Activated effector memory CD4-positive, alpha-beta T cell treated with anti-CD3 and anti-CD28 coated beads, Interleukin-2, amount 50 U/mL, for 16 hours (primary cell): ENCODE data around the gene SHF.
A peak's percentile ranks its signal among the peaks of the same experiment; 100 is the strongest.
"Not testable (repeated sequence)": the region's sequence is repeated elsewhere in the genome, so short reads cannot be mapped to it uniquely, and the experiment has no call there.

ENCODE experiments used
- DNase-seq: peaks from one replicate; pipeline ENCODE4 v3.0.0-alpha.2; 2020

SHF gene, protein sequence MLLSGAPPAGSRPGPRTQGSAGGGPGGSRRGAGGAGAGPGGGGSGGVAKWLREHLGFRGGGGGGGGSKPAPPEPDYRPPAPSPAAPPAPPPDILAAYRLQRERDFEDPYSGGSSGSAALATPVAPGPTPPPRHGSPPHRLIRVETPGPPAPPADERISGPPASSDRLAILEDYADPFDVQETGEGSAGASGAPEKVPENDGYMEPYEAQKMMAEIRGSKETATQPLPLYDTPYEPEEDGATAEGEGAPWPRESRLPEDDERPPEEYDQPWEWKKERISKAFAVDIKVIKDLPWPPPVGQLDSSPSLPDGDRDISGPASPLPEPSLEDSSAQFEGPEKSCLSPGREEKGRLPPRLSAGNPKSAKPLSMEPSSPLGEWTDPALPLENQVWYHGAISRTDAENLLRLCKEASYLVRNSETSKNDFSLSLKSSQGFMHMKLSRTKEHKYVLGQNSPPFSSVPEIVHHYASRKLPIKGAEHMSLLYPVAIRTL

GRCh38 chr15:45187894-45188830 lies at the start of gene SHF:
Gene SHF, minus strand, starts transcription at chr15:45187966. Its CDS starts 15 bp downstream, at chr15:45187951.
- DNase-seq, result peak; percentile 92

DNA sequence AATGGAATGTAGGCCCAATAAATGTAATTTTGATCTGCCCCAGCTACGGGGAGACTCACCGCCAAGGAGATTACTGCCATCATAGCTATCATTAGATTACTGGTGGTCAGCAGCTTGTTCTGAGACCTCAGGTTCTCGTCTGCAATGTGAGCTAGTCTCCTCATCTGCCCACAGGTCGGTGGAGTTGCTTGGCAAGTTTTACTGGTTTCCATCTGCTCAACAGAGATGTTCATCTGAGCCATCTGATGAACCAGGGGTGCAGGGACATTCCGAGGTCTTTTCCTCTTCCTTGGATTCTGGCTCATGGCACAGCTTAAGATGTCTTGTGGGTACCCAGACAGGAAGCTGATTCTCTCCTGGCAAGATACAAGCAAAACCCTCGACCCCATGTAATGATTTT lies 49.0 kb upstream of the SHF start:
- not testable (repeated sequence) for DNase-seq

- DNase-seq, result no peak
Observed at GRCh38 chr15:45234562-45235235, 46.9 kb upstream of the SHF start.

- DNase-seq, result no peak
Observed at GRCh38 chr15:45231864-45232562, 44.2 kb upstream of the SHF start.

DNA sequence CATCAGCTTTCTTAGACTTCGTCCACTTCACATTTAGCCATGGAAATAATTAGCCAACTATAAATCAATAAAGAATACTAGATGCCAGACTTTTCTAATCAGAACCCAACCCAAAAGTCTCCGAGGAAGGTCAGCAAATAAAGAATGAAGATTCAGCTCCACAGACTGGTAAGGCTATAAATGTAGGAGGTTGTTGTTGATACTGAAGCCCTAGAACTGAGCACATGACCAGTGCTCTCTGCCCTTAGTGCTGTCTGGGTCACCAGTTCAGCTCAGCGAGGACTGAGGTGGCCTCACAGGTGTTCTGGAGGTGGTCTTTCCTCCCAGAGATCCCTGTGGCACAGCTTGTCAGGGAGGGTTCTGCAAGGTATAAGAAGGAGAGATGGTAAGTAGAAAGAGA lies 43.4 kb upstream of the SHF start:
- DNase-seq, result no peak

DNA sequence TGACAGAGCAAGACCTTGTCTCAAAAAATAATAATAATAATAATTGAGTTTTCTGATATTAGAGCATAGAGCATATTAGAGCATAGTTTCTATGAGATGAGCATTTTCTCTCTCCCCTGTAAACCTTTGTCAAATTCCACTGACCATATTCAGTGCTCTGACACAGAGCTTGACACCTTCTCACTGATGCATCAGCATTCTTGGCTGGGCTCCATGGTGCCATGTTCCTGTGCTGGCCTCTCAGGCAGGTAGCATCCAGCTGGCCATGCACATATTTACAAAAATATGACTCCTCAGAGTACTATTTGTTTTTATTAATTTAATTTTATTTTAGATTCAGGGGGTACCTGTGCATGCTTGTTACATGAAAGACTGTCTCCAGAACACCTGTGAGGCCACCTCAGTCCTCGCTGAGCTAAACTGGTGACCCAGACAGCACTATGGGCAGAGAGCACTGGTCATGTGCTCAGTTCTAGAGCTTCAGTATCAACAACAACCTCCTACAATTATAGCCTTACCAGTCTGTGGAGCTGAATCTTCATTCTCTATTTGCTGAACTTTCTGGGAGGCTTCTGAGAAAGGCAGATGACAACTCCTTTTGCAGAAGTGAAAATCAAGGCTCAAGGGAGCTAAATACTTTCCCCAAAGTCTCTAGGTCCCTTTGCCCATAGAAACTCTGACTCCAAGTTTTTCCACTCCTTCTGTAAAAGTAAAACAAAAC lies 42.6 kb upstream of the SHF start:
- DNase-seq, result no peak

DNA sequence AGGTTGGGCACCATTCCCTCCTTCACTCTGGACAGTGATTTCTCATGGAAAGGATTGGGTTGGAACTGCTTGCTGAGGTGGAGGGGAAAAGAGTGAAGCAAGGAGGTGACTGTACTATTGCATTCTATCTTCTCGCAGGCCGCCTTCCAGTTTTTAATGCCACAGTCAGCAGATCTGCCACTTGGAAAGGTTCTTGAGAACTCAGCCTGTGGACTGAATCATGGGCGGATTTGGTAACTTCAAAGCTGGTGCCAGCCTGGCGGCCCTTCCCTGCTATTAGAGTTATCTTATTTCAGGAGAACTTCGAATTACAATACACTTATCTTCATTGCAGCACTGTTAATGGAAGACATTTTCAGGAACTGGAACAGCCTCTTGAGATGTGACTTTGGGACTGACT lies 41.2 kb upstream of the SHF start:
- no peak for DNase-seq

DNA sequence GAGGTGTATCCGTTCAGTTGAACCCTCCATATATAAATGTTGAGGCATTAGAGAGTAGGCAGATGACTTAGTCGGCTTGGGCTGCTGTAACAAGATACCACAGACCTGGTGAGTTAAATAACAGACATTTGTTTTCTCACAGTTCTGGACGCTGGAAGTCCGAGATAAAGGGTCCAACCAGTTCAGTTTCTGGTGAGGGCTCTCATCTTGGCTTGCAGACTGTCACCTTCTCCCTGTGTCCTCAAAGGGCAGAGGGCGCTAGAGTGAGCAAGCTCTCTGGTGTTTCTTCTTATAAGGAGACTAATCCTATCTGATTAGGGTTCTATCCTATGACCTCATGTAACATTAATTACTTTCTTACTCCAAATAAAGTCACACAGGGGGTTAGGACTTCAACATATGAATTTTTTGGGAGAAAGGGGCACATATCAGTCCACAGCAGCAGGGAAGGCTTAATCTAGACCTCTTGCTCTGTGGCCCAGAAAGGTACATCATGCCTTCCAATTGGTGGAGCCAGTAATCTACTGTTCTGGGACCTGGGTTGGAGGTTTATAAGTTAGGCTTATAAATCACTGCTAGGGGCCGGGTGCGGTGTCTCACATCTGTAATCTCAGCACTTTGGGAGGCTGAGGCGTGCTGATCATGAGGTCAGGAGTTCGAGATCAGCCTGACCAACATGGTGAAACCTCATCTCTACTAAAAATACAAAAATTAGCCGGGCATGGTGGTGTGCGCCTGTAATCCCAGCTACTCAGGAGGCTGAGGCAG lies 37.9 kb upstream of the SHF start:
- no peak for DNase-seq

GRCh38 chr15:45224621-45225217 lies 37.0 kb upstream of the SHF start:
- DNase-seq, result no peak

DNA sequence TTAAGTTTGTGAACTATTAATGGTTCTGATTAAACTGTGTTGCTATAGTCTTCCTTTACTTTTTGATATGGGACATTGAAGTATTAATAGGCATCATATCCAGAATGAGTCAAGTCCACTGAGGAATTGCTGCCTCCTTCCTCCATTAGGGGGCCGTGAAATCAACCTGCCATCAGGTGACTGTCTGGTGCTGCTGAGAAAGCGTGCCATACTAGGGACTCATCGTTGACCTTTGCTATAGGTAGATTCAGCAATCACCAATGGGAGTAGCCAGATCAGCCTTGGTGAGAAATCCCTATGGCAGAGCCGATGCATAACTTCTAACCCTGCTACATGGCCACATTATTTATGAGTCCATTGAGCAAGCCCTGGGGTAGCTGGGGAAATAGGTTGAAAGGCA lies 34.2 kb upstream of the SHF start:
- no peak for DNase-seq

DNA sequence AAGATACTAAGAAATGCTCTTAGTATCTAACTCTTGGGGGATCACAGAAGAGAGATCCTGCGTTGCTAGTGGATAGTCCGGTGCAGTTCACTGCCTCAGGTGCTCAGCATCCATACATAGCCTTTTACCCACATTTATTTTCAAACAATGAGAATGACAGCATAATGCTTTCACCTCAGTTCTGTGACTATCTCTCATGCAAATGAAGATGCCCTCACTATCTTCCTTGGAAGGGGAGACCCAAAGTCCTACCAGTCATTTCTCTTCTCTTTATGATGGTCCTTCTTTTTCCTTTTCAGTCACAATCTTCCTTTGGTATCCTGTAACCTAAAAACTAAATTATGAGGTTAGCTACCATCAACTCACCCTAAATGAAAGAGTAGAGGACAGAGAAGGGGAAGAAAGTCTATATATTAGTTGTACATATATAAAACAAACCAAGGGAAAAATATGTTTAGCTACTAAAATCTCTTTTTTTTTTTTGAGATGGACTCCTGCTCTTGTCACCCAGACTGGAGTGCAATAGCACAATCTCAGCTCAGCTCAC lies 33.4 kb upstream of the SHF start:
- no peak for DNase-seq

DNA sequence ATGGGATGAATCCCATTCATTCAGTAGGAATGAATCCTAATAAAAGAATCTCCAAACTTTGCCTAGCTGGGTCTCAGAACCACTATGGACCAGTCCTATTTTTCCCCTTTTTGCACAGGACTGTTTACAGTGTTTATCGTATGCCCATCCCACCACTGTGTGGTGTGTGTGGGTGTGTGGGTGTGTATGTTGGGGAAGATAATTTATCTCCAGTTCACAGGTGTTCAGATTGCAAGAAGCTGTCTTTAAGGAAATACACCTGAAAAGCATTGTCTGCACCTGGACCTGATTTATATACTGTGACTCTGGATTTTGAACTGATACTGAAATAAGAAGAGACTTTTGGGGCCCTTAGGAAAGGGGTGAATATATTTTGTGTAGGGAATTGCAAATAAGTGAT lies 24.7 kb upstream of the SHF start:
- DNase-seq, result no peak

- DNase-seq, result peak; percentile 84
Observed at GRCh38 chr15:45205192-45205591, 17.4 kb upstream of the SHF start.

GRCh38 chr15:45203182-45203581 lies 15.4 kb upstream of the SHF start:
- DNase-seq, result no peak

- DNase-seq, result no peak
Observed at GRCh38 chr15:45201869-45202268, 14.1 kb upstream of the SHF start.

DNA sequence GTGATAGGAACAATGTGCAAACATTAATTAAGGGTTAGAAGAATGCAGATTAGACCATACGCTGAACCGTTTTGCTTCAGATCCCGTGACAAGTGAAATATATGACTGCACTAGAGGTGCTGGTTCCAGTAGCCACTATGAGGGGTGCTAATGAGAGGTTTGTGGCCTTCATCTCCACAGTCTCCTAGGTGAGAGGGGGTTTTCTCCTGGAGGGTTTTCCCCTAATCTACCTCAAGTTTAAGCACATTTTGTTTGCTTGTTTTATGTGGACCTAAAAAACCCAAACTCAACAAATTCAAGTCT lies 13.7 kb upstream of the SHF start:
- DNase-seq, result no peak

GRCh38 chr15:45200799-45201556 lies 13.2 kb upstream of the SHF start:
- DNase-seq, result peak; percentile 91

DNA sequence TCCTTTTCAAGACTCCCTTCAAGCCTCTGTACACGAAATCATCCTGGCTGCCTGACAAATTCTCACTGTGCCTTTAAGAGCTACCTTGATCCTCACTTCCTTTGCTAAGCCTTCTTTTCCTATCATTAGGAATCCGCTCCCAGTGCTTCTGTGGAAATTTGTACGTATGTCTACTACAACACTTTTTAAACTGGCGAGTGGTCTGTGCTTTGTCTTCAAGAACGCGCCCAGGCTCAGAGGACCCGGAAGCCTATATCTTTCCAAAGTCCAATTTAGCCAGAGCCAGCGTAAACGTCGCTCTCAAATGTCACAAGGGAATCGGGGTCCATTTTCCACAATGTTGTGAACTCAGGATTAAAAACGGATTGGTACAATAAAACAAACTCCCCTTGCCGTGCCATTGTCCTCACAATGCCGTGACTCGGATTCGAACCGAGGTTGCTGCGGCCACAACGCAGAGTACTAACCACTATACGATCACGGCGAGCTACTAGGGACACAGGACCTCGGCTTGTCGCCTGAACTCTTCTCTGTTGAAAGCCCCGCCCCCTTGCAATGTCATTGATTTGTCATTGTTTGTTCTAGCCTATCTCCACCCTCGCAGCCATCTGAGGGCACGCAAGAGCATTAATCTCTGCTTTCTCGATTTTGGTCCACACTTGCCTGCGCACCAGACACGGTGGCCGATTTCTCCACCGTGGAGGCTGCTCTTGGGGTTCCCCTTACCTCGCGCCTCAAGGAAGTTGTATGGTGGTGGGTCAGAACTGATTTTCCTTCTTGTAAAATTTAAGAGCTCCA lies 12.4 kb upstream of the SHF start:
- DNase-seq, result peak; percentile 98
